Occipital lobe (tissue), 2 donors: ENCODE results near the gene DUS3L. TPM values are rescaled to one million over a fixed set of nuclear protein-coding genes. Genes with fewer than 3 reads are reported as not detected.

Experiments used
- DNase-seq: peaks from one replicate; lab custom pipeline; 2025; lab: John Stamatoyannopoulos, UW
- total RNA-seq: library from RNA; depleted of rRNA; stranded (reverse); fragments of >200 nt; gene quantifications from one replicate; pipeline ENCODE4 v1.2.3, GENCODE V29; 2014

Gene DUS3L
- total RNA-seq, 1 donor from 2014 or later: 13.3 TPM

DNA sequence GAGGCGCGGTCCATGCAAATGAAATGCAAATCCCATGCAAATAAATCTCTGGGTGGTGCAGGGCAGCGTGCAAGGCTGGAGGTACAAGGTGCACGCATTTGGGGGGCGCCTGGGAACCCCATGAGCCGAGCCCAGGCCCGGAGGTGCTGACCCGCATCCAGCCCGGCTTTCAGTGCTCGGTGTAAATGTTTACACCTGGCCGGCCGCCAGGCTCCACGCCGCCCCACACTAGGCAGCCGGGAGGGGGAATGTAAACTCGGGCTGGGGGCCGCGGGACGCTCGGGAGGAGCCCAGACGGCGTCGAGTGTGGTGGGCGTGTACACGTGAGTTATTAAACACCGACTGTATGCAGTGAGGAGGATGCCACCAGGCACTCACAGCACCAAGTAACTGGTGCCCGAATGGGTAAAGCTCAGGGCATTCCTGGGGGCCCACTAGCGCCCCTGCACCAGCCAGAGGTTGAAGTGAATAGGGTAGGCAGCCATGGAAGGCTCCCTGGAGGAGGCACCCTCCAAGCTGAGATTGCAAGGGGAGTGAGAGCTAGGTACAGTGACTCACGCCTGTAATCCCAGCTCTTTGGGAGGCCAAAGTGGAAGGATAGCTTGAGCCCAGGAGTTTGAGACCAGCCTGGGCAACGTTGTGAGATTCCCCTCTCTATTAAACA lies 31.4 kb upstream of the DUS3L start:
- no peak for DNase-seq

DNA sequence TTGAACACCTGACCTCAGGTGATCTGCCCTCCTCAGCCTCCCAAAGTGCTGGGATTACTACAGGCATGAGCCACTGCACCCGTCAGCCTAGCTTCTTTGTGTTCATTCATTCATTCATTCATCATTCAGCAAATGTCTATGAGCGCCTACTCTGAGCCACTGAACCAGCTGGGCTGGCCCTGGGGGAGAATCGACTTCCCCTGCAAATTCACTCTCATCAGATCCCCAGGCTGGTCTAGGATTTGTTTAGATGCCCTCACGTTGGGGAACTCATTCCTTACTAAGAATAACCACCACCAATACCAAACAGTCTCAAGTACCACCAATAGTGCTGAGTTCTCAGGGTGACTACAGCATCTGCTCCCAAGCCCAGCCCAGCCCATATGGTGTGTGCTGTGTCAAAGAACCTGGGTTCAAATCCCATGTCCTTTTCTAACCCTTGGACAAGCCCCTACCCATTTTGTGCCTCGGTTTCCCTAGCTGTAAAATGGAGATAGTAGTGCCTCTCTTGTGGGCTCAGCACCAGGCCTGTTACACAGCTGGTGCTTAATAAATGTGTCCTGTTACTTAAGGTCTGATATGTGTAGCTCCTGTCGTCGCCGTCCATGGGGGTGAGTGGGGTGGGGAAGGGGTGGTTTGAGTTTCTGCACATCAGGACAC lies 30.7 kb upstream of the DUS3L start:
- no peak for DNase-seq

DNA sequence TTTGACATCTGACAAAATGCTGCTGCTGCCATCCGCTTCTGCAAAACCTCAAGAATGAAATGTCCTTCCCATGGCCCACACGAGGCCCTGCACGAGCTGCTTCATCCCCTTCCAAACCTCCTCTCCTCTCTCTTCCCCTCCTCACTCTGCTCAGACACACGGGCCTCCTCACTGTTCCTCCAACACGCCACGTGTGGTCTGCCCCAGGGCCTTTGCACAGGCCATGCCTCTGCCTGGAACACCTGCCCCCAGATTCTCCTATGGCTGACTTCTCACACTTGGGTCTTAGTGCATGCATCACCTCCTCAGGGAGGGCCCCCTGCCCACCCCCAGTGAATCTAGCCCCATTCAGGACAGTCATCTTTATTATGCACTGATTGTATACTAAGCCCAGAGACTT lies 29.8 kb upstream of the DUS3L start:
- DNase-seq: no peak

DNA sequence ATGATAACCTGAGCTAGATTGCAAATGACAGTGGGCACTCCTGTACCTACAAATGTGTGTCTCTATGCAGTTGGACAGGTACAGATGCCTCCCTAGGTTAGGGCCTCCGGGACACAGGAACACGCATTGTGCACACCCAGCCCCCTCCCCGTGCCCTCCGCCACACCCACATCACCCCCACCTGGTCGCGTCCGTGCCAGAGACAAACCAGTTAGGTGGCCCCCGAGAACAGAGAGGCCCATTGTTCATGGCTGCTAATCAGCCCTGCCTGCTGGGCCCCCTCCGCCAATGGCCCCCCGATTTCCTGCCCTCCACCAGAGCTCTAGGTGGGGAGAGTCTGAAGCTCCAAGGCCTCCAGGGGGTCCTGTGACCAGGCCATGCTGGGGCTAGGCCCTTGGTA lies 27.6 kb upstream of the DUS3L start:
- DNase-seq: no peak

DNA sequence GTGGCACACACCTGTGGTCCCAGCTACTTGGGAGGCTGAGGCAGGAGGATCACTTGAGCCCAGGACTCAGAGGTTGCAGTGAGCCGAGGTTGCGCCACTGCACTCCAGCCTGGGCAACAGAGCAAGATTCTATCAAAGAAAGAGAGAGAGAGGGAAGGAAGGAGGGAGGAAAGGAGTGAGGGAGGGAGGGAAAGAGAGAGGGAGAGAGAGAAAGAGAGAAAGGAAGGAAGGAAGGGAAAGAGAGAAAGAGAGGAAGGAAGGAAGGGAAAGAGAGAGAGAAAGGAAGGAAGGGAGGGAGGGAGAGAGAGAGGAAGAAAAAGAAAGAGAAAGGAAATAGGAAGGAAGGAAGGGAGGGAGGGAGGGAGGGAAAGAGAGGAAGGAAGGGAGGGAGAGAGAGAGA lies 26.3 kb upstream of the DUS3L start:
- DNase-seq: no peak

DNA sequence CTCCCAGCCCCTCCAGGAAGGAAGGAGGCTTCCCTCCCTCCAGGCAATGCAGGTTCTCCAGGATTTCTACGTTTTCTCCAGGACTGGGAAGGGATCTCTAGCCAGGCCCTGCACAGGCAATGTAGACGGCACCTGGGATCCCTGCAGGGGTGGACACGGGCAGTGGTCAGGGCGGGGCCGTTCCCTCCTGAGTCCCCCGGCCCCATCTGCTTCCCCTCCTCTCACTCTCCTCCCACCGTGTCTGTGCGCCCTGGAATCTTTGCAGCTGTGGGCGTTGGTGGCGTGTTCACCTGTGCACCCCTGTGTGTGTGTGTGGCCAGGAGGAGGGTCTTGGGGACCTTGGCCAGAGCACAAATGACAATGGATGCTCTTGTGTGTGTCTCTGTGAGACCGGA lies 23.9 kb upstream of the DUS3L start:
- DNase-seq: no peak

DNA sequence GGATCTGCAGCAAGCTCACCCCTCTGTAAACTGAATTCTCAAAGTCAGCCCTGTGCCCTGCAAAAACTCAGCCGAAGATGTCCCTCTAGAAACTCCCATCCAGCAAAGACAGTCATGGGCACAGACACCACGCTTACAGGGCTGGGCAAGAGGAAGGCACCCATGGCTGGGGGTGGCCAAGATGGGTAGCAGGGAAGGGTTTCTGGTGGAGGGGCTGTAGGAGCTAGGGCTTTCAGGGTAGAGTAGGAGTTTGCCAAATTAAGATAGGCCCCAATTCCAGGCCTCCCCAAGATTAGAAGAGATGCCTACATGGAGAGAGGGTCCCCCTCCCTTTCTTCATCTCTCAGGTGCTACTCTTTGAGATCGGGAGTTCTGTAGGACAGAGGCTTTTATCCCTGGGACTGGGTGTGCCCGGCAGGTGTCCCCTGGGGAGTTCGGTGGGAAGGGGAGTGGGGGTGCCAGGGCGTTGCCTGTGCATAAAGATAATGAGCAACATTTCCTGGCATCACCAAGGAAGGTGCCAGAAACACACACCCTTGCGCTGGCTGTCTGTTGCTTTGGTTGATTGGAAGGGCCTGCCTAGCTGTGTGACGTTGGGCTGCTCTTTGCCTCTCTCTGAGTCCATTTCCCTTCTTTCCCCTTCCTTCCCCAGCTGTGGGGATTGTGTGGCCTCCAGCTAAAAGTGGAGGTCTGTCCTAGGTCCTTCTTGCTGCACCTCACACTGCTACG lies 23.3 kb upstream of the DUS3L start:
- DNase-seq: no peak

DNA sequence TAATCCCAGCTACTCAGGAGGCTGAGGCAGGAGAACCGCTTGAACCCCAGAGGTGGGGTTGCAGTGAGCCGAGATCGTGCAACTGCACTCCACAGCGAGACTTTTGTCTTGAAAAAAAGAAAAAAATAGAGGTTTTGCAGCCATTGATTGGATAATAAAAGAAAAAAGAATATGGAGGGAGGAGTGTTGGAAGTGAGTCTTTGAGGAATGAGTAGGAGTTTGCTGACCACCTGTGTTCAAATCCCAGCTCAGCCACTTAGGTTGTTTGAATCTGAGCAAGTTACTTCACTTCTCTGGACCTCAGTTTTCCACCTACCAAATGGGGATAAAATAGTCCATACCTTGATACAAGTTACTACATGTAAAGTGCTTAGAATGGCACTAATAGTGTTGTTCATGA lies 20.2 kb upstream of the DUS3L start:
- DNase-seq: no peak

DNA sequence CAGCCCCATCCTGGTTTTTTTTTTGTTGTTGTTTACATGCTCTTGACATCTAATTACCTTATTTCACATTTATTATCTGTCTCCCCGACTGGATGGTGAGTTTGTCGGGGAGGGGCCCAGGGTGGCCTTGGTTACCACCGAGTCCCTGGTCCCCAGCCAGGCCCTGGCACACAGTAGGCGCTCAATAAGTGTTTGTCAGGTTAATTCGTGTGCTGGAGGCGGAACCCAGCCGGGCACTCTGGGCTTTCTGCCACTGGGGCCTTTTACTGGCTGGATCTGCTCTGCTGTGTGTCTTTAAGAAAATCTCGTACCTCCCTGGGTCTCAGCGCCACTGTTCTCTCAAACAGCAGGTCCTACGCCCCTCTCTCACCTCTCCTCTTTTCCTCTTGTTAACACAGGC lies 18.5 kb upstream of the DUS3L start:
- no peak for DNase-seq

DNA sequence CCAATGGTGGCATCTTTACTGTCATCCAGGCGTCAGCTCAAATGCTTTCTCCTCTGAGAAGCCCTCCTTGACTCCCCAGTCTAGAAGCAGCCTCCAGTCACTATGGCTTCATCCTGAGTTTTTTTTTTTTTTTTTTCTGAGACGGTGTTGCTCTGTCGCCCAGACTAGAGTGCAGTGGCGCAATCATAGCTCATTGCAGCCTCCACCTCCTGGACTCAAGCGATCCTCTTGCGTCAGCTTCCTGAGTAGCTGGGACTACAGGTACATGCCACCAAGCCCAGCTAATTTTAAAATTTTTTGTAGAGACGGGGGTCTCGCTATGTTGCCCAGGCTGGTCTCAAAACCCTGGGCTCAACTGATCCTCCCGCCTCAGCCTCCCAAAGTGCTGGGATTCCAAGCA lies 18.1 kb upstream of the DUS3L start:
- no peak for DNase-seq

DNA sequence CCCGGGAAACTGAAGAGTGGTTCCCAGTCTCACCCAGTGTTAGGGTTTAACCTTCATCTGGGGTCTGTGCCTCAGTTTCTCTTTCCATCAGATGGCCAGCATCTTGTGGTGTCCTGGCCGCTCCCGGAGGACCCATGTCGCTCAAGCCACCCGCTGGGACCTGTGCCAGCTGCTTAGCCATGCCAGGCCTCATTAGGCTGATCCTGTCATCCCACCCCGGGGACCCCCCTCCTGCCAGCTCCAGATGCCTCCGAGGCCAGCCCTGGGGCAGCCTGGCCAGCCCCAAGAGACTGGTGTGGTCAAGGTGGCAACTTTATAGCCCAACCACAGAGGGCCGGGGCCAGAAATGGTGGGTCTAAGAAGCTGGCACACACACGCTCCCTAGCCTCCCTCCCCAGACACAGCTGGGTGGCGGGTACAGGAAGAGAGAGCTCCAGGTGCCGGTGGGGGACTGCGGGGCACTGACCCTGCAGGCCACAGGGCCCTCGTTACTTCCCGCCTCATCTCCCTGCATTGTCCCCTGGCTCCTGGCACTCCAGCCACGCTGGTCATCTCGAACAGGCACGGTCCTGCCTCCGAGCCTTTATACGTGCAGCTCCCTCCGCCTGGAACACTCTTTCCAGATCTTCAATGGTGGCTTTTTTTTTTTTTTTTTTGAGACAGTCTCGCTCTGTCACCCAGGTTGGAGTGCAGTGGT lies 17.3 kb upstream of the DUS3L start:
- no peak for DNase-seq

DNA sequence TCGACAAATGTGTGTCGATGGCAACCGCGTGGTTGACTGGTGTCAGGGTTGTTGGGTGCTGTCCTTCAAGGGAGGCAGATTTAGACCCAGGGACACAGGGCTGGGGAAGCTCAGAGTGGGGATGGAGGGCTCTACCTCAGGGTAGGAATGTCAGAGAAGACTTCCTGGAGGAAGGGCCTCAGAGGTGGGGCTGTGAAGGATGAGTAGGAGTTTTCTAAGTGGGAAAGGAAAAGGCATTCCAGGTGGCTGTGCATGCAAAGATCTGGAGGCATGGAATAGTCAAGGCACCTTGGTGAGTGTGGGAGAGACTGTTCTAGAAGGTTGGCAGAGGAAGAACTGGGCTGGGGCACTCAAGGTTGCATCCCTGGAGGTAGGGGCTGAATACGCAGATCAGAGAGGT lies 15.9 kb upstream of the DUS3L start:
- DNase-seq: no peak

DNA sequence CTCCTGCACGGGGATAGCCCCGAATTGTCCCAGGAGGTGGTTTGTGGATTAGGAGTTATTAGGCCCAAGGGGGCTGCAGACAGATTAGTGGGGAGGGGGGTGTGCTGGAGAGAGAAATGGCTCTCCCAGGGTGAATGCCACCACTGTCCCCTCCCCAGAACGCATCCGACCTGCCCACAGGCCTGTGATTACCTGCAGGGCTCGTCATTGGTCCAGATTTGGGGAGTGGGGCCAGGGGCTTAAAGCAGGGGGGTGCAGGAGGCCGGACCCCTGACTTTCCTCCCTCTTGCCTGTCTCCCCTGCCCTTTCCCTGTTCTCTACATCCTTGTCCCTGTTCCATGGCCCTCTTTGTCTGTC lies 15.1 kb upstream of the DUS3L start:
- DNase-seq: no peak

DNA sequence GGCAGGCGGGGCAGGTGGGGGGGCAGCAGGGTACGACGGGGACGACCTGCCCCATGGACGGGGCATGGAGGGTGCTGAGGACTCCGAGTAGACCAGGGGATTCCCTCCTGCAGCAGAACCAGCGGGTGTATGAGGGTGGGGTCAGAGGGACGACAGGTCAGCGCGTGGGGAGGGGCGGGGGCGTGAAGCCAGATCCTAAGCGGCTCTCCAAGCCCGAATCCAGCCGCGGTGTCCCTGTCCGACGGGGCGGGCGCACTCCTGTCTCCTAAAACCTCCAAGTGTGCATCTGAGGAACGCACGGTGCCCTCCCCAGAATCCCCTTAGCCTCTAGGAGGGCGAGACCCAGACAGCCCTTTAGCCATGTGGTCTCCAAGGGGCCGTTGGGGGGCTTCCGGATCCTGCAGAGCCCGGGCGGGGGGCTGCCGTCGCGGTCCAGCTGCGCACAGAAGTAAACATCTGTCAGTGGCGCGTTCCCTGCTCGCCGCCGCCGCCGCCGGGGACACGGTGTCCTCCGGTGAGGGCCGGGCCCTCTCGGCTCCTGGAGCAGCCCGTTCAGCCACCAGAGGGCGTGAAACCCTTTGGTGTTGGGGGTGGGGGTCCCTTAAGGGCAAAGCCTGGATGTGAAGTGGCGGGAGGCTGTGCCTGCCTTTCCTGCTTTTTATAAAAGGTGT lies 14.6 kb upstream of the DUS3L start:
- DNase-seq: no peak

DNA sequence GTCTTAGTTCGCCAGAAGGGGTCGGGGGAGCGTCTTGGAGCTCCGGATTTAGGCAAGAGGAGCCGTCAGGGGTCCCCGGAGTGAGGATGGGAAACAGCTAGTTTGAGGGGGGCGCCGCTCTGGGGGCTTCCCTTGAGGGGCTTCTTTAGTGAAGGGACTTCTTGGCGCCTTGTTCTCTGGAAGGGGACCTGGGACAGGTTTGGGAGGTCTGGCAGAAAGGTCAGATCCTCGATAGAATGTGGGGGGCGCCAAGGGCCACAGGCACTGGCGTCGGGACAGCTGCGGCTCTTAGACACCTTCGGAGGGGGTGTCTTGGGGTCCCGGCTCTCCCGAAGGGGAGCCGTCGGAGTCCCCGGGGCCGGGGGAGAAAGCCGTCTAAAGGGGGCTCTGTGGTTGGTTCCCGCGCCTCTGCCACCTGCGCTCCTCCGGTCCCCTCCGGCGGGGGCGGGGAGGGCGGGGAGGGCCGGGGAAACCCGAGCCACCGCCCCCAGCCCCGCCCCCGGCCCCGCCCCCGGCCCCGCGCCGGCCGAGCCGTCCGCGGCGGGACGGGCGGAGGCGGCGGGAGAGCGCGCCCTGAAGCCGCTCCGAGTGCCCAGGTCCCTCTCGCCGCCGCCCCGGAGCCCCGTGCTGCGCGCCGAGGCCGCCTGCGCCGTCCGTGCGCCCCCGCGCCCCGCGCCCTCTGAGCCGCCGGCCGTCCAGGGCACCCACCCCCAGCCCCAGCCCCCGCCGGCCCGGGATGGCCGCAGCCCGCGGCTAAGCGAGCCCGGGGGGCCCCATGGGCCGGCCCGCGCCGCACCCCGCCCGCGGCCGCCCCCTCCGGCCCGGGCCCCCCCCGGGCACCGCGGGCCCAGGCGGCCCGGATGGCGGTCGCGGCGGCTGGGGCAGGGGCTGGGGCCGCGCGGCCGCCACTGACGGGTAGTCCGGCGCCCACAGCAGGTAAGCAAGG lies 13.8 kb upstream of the DUS3L start, which contains the start of gene NRTN:
NRTN (plus strand) TSS at position 552 of the 946 bp plus-strand sequence. CDS start 19,099 bp downstream, outside the sequence.
- DNase-seq: no peak

DNA sequence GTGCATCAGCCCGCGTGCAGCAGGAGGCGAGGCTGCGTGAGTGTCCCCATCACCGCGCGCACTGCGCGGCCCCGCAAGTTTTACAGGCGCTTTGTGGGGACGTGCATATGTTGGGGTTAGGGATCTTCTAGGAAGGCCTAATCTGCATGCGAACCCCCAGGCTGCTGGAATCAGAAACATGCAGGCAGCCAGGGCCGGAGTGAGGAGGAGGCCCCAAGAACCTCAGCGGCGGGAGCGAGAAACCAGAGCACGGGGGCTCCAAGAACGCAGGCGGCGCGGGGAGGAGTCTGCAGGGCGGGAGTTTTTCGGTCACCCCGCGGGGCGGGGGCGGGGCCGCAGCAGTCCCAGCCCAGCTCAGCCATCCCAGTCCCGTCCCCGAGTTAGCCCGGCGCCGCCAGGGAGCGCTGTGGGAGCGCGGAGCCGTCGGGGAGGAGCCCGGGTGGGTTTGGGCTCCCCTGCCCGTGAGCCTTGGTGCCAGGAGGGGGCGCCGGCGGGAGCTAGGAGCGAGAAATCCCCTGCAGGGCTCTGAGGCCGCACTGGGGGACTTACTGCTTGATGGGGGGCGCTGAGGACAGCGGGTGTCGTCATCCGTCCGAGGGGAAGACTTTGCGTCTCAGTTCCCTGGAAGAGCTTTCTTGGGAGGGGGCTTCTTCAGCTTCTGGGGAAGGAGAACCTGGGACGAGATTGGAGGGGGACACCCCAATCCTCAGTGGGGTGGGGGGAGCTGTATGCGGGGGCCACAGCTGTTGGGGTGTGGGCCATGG lies 13.0 kb upstream of the DUS3L start:
- no peak for DNase-seq

DNA sequence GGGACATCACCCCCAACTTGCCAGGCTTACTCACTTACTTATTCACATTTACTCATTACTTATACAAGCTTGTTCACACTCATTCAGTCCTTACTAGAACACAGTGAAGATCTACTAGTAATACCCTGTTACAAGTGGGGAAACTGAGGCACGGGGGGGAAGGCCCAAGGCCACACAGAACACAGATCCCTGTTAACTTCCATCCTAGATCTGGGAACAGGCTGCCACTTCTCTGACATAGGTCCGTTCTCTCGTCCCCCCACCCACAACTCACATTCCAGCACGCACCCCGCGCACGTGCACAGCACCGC lies 12.4 kb upstream of the DUS3L start:
- DNase-seq: no peak

DNA sequence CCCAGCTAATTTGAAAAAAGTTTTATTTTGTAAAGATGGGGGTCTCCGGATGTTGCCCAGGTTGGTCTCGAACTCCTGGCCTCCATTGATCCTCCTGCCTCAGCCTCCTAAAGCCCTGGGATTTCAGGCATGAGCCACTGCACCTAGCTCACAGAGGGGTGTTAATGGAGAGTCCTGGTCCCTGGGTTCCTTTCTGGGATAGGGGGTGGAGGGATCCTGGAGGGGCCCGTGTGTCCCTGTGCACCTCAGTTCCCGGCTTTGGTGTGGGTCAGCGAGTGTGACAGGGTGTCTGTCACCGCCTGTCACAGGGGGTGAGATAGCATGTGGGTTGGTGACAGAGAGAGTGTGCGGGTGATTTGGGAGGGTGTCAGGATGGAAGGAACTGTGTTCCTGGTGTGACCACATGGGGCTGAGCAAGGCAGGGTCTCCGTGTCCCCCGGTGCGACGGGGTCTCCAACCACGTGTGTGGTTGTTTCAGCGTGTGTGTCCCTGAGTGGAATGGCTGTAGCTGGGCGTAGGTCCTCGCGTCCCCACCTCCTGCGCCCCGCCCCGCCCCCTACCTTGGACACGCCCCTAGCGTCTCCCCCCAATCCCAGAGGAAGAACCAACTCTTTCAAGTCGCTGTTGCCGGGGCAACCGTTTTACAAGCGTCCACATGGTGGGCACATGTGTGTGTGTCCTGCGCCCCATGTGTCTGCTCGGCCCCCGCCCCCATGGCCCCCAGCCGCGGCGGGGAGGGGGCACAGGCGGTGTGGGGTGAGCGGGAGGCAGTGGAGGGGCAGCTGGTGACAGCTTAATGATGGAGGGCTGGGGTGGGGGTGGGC lies 11.0 kb upstream of the DUS3L start:
- no peak for DNase-seq
